Loucy (cell line): ENCODE results near the gene TRPM3.

Experiments used
- H2AFZ ChIP-seq: fragments of 200-600 bp; sonication (generic); 2 replicates; pipeline ENCODE4 v1.6.0; 2016; ENCODE audit warnings: antibody characterized with exemption, mild to moderate bottlenecking, low read length, moderate library complexity
- H3F3A ChIP-seq: fragments of 200-600 bp; 2 replicates; pipeline ENCODE4 v1.6.0; 2016; ENCODE audit warnings: antibody characterized with exemption, low read depth, mild to moderate bottlenecking
- H3K27me3 ChIP-seq: fragments of 200-600 bp; sonication (generic); 2 replicates; pipeline ENCODE4 v1.6.1; 2014; ENCODE audit warnings: low read length, mild to moderate bottlenecking; ENCODE audit not compliant: insufficient read depth, poor library complexity, severe bottlenecking
- H3K36me3 ChIP-seq: fragments of 200-600 bp; sonication (generic); 2 replicates; pipeline ENCODE4 v1.6.1; 2016; ENCODE audit warnings: low read length; ENCODE audit not compliant: insufficient read depth
- H3K4me1 ChIP-seq: fragments of 200-600 bp; sonication (generic); 2 replicates; pipeline ENCODE4 v1.5.1; 2014; ENCODE audit warnings: low read length, mild to moderate bottlenecking; ENCODE audit not compliant: insufficient read depth, poor library complexity, severe bottlenecking
- H3K4me2 ChIP-seq: fragments of 200-600 bp; sonication (generic); 2 replicates; pipeline ENCODE4 v1.6.0; 2014; ENCODE audit warnings: antibody characterized with exemption, low read length, low read depth, mild to moderate bottlenecking; ENCODE audit not compliant: poor library complexity, severe bottlenecking
- H3K4me3 ChIP-seq: fragments of 200-600 bp; sonication (generic); 2 replicates; pipeline ENCODE4 v1.5.1; 2014; ENCODE audit warnings: low read length, mild to moderate bottlenecking, mixed read lengths; ENCODE audit not compliant: poor library complexity, severe bottlenecking
- H3K79me2 ChIP-seq: fragments of 200-600 bp; sonication (generic); 2 replicates; pipeline ENCODE4 v1.6.1; 2014; ENCODE audit warnings: low read length; ENCODE audit not compliant: insufficient read depth
- H3K9ac ChIP-seq: fragments of 200-600 bp; sonication (generic); 2 replicates; pipeline ENCODE4 v1.6.0; 2014; ENCODE audit warnings: mild to moderate bottlenecking, low read depth, low read length, moderate library complexity; ENCODE audit not compliant: poor library complexity, severe bottlenecking
- H3K9me2 ChIP-seq: fragments of 200-600 bp; sonication (generic); replicated peaks from 2 replicates; pipeline ENCODE4 v1.6.1; 2016; ENCODE audit warnings: low read depth, low read length, mixed read lengths
- H3K9me3 ChIP-seq: fragments of 200-600 bp; sonication (generic); 2 replicates; pipeline ENCODE4 v1.6.1; 2014; ENCODE audit warnings: mild to moderate bottlenecking, antibody characterized with exemption, low read length, low read depth; ENCODE audit not compliant: insufficient read depth
- H4K20me1 ChIP-seq: fragments of 200-600 bp; sonication (generic); 2 replicates; pipeline ENCODE4 v1.6.0; 2014; ENCODE audit warnings: antibody characterized with exemption, low read length, mild to moderate bottlenecking; ENCODE audit not compliant: insufficient read depth, poor library complexity, severe bottlenecking
- CTCF ChIP-seq: fragments of 200-600 bp; sonication (generic); conservative IDR thresholded peaks from 2 replicates; pipeline ENCODE4 v1.5.1; 2014; ENCODE audit warnings: mild to moderate bottlenecking, antibody characterized with exemption, low read length
- EZH2phosphoT487 ChIP-seq: fragments of 200-600 bp; IDR thresholded peaks from 2 replicates; pipeline ENCODE4 v1.6.1; 2018; ENCODE audit warnings: antibody characterized with exemption, mild to moderate bottlenecking, moderate library complexity, borderline replicate concordance

The TRPM3 gene

GRCh38 chr9:70677055-70677735 is 444.2 kb downstream of the TRPM3 start:
- Histone ChIP-seq H3K4me1 (no peaks in the 10 kb centered on the region), H3K36me3 (no peaks in the 10 kb centered on the region), H3K9me2 (no peaks in the 10 kb centered on the region), H3K9me3 (no peaks in the 10 kb centered on the region), H4K20me1 (no peaks in the 10 kb centered on the region), H3K9ac (no peak overlapping the region), H2AFZ (no peak overlapping the region), H3K79me2 (no peaks in the 10 kb centered on the region), H3K4me2 (no peak overlapping the region), H3K27me3 (no peaks in the 10 kb centered on the region), H3K4me3 (no peak overlapping the region), H3F3A (no peaks in the 10 kb centered on the region)
- TF ChIP-seq CTCF, result no peak
- TF ChIP-seq EZH2phosphoT487, result no peak

GRCh38 chr9:70675868-70676370 is 445.5 kb downstream of the TRPM3 start:
- TF ChIP-seq EZH2phosphoT487, result no peak
- no peak for TF ChIP-seq CTCF
- H3K4me1 ChIP-seq, result no peaks in the 10 kb centered on the region
- no peak overlapping the region for H2AFZ ChIP-seq
- H3F3A ChIP-seq, result no peaks in the 10 kb centered on the region
- no peaks in the 10 kb centered on the region for H3K79me2 ChIP-seq
- H3K27me3 ChIP-seq, result no peaks in the 10 kb centered on the region
- no peak overlapping the region for H3K9ac ChIP-seq
- no peaks in the 10 kb centered on the region for H3K36me3 ChIP-seq
- no peaks in the 10 kb centered on the region for H3K9me2 ChIP-seq
- no peaks in the 10 kb centered on the region for H4K20me1 ChIP-seq
- H3K4me2 ChIP-seq, result no peak overlapping the region
- no peaks in the 10 kb centered on the region for H3K9me3 ChIP-seq
- H3K4me3 ChIP-seq, result no peak overlapping the region

- Histone ChIP-seq H4K20me1 (no peaks in the 10 kb centered on the region), H3K27me3 (no peaks in the 10 kb centered on the region), H3K4me3 (no peak overlapping the region), H3K9me2 (no peaks in the 10 kb centered on the region), H3K4me2 (no peak overlapping the region), H3K36me3 (no peaks in the 10 kb centered on the region), H3K79me2 (no peaks in the 10 kb centered on the region), H3F3A (no peaks in the 10 kb centered on the region), H3K4me1 (no peaks in the 10 kb centered on the region), H3K9ac (no peak overlapping the region), H3K9me3 (no peaks in the 10 kb centered on the region), H2AFZ (no peak overlapping the region)
- TF ChIP-seq EZH2phosphoT487 (no peak), CTCF (no peak)
Observed at GRCh38 chr9:70673844-70674243, 447.6 kb downstream of the TRPM3 start.
